ENCODE results near the gene UBXN7. TPM values are rescaled to one million over a fixed set of nuclear protein-coding genes. Genes with fewer than 3 reads are reported as not detected.
"Not testable (repeated sequence)": the region's sequence is repeated elsewhere in the genome, so short reads cannot be mapped to it uniquely, and the experiment has no call there.

Gene UBXN7
- polyA plus RNA-seq, 4 donors: 30.3 to 40.3 (median 37.9) TPM

- DNase-seq (ENCODE audit: low read depth in 4 of 4, low spot score in 3 of 4): not testable (repeated sequence)
Measured at GRCh38 chr3:196421668-196422067, 10.6 kb downstream of the UBXN7 start.

- DNase-seq (ENCODE audit: low read depth in 4 of 4, low spot score in 3 of 4): no peak
Measured at GRCh38 chr3:196419386-196419785, 12.8 kb downstream of the UBXN7 start.

- DNase-seq (ENCODE audit: low read depth in 4 of 4, low spot score in 3 of 4): no peak
Measured at GRCh38 chr3:196418601-196419000, 13.6 kb downstream of the UBXN7 start.

- no peak for DNase-seq (ENCODE audit: low read depth in 4 of 4, low spot score in 3 of 4)
Measured at GRCh38 chr3:196414469-196414868, 17.8 kb downstream of the UBXN7 start.

- no peak for DNase-seq (ENCODE audit: low read depth in 4 of 4, low spot score in 3 of 4)
Measured at GRCh38 chr3:196412704-196413103, 19.5 kb downstream of the UBXN7 start.

- DNase-seq (ENCODE audit: low read depth in 4 of 4, low spot score in 3 of 4): no peak
Measured at GRCh38 chr3:196409409-196409808, 22.8 kb downstream of the UBXN7 start.

- no peak for DNase-seq (ENCODE audit: low read depth in 4 of 4, low spot score in 3 of 4)
Measured at GRCh38 chr3:196408565-196409300, 23.5 kb downstream of the UBXN7 start.

- DNase-seq (ENCODE audit: low read depth in 4 of 4, low spot score in 3 of 4): no peak
Measured at GRCh38 chr3:196406811-196407470, 25.3 kb downstream of the UBXN7 start.

GRCh38 chr3:196400331-196400730 lies 31.9 kb downstream of the UBXN7 start:
- no peak for DNase-seq (ENCODE audit: low read depth in 4 of 4, low spot score in 3 of 4)

- DNase-seq (ENCODE audit: low read depth in 4 of 4, low spot score in 3 of 4): no peak
Measured at GRCh38 chr3:196399485-196399945, 32.7 kb downstream of the UBXN7 start.

GRCh38 chr3:196398782-196399181 lies 33.4 kb downstream of the UBXN7 start:
- no peak for DNase-seq (ENCODE audit: low read depth in 4 of 4, low spot score in 3 of 4)

- no peak for DNase-seq (ENCODE audit: low read depth in 4 of 4, low spot score in 3 of 4)
Measured at GRCh38 chr3:196397941-196398340, 34.3 kb downstream of the UBXN7 start.

- DNase-seq (ENCODE audit: low read depth in 4 of 4, low spot score in 3 of 4): no peak
Measured at GRCh38 chr3:196390116-196390515, 42.1 kb downstream of the UBXN7 start.

- no peak for DNase-seq (ENCODE audit: low read depth in 4 of 4, low spot score in 3 of 4)
Measured at GRCh38 chr3:196388956-196389355, 43.3 kb downstream of the UBXN7 start.

GRCh38 chr3:196387941-196388340 lies 44.3 kb downstream of the UBXN7 start:
- DNase-seq (ENCODE audit: low read depth in 4 of 4, low spot score in 3 of 4): not testable (repeated sequence)

GRCh38 chr3:196386797-196387196 lies 45.4 kb downstream of the UBXN7 start:
- DNase-seq (ENCODE audit: low read depth in 4 of 4, low spot score in 3 of 4): not testable (repeated sequence)

GRCh38 chr3:196386034-196386433 lies 46.2 kb downstream of the UBXN7 start:
- not testable (repeated sequence) for DNase-seq (ENCODE audit: low read depth in 4 of 4, low spot score in 3 of 4)

GRCh38 chr3:196385446-196385845 lies 46.8 kb downstream of the UBXN7 start:
- DNase-seq (ENCODE audit: low read depth in 4 of 4, low spot score in 3 of 4): not testable (repeated sequence)

GRCh38 chr3:196378146-196378841 lies 53.9 kb downstream of the UBXN7 start:
- DNase-seq (ENCODE audit: low read depth in 4 of 4, low spot score in 3 of 4): no peak

- DNase-seq (ENCODE audit: low read depth in 4 of 4, low spot score in 3 of 4): no peak
Measured at GRCh38 chr3:196377321-196377720, 54.9 kb downstream of the UBXN7 start.

- no peak for DNase-seq (ENCODE audit: low read depth in 4 of 4, low spot score in 3 of 4)
Measured at GRCh38 chr3:196365736-196366135, 66.5 kb downstream of the UBXN7 start.

All from right renal pelvis (tissue), 4 donors.